Mesothelial cell of epicardium (in vitro differentiated cells): ENCODE results near the gene IGFBP3. TPM values are rescaled to one million over a fixed set of nuclear protein-coding genes. Genes with fewer than 3 reads are reported as not detected.

Experiments used
- DNase-seq, 2 experiments: peaks; one replicate each; pipeline ENCODE4 v3.0.0; 2021; ENCODE audit warnings: low spot score in 2 of 2; ENCODE audit not compliant: unreplicated experiment in 2 of 2
- H3K27ac Mint-ChIP-seq: 2 replicates; pipeline ENCODE4 v1.8.0; 2021; ENCODE audit warnings: mixed read lengths
- H3K27me3 Mint-ChIP-seq: 2 replicates; pipeline ENCODE4 v1.8.0; 2021; ENCODE audit warnings: low read depth, mixed read lengths
- H3K36me3 Mint-ChIP-seq: 2 replicates; pipeline ENCODE4 v1.8.0; 2021; ENCODE audit warnings: mixed read lengths
- H3K4me1 Mint-ChIP-seq: 2 replicates; pipeline ENCODE4 v1.8.0; 2021; ENCODE audit warnings: mixed read lengths
- H3K4me3 Mint-ChIP-seq: 2 replicates; pipeline ENCODE4 v1.8.0; 2021; ENCODE audit warnings: mild to moderate bottlenecking, moderate library complexity, mixed read lengths
- H3K9me3 Mint-ChIP-seq: 2 replicates; pipeline ENCODE4 v1.8.0; 2021; ENCODE audit warnings: mixed read lengths
- CTCF ChIP-seq: fragments of 200-600 bp; sonication (generic); IDR thresholded peaks from one replicate; pipeline ENCODE4 v1.5.0; 2021; ENCODE audit warnings: antibody characterized with exemption; ENCODE audit not compliant: unreplicated experiment
- total RNA-seq: library from RNA; stranded (reverse); gene quantifications from 3 replicates; pipeline ENCODE4 v1.2.1, GENCODE V29; 2021

The IGFBP3 gene
- total RNA-seq, 1 donor from 2014 or later, result 1,171 TPM

GRCh38 chr7:45930967-45931366 lies 9.9 kb upstream of the IGFBP3 start:
- Mint-ChIP-seq H3K27ac (no peak overlapping the region), H3K4me1 (peaks cover 5% of the 10 kb centered on the region), H3K27me3 (no peaks in the 10 kb centered on the region), H3K9me3 (peaks cover 36% of the 10 kb centered on the region), H3K4me3 (no peak overlapping the region), H3K36me3 (peaks cover 19% of the 10 kb centered on the region)
- DNase-seq, result no peak
- TF ChIP-seq CTCF, result no peak

- peaks cover 19% of the 10 kb centered on the region for H3K36me3 Mint-ChIP-seq
- TF ChIP-seq CTCF, result no peak
- peaks cover 16% of the 10 kb centered on the region for H3K4me1 Mint-ChIP-seq
- no peaks in the 10 kb centered on the region for H3K27me3 Mint-ChIP-seq
- H3K27ac Mint-ChIP-seq, result no peak overlapping the region
- no peak for DNase-seq
- H3K9me3 Mint-ChIP-seq, result peaks cover 30% of the 10 kb centered on the region
- no peak overlapping the region for H3K4me3 Mint-ChIP-seq
These were observed 6.6 kb upstream of the IGFBP3 start for GRCh38 chr7:45927721-45928120.

- Mint-ChIP-seq H3K27me3 (no peaks in the 10 kb centered on the region), H3K4me1 (peaks cover 32% of the 10 kb centered on the region)
These were observed 3.2 kb upstream of the IGFBP3 start for GRCh38 chr7:45924283-45924682.

GRCh38 chr7:45923818-45924217 lies 2.7 kb upstream of the IGFBP3 start:
- no peak overlapping the region for H3K27ac Mint-ChIP-seq
- H3K9me3 Mint-ChIP-seq, result peaks cover 19% of the 10 kb centered on the region
- H3K36me3 Mint-ChIP-seq, result peaks cover 12% of the 10 kb centered on the region
- no peak for TF ChIP-seq CTCF
- H3K4me3 Mint-ChIP-seq, result no peak overlapping the region
- H3K27me3 Mint-ChIP-seq, result no peaks in the 10 kb centered on the region
- H3K4me1 Mint-ChIP-seq, result peaks cover 35% of the 10 kb centered on the region
- no peak for DNase-seq

More at GRCh38 chr7:45924283-45924682, 3.2 kb upstream of the IGFBP3 start:
- Mint-ChIP-seq H3K9me3 (peaks cover 24% of the 10 kb centered on the region), H3K36me3 (peaks cover 15% of the 10 kb centered on the region), H3K4me3 (no peak overlapping the region), H3K27ac (no peak overlapping the region)
- no peak for DNase-seq
- no peak for TF ChIP-seq CTCF

- TF ChIP-seq CTCF, result peak; percentile 87
- H3K27ac Mint-ChIP-seq, result peak overlapping the region; percentile 91
- H3K9me3 Mint-ChIP-seq, result peaks cover 14% of the 10 kb centered on the region
- H3K27me3 Mint-ChIP-seq, result no peaks in the 10 kb centered on the region
- H3K4me1 Mint-ChIP-seq, result peaks cover 40% of the 10 kb centered on the region
- peak; percentile 73 to 90 for DNase-seq
- peaks cover 8% of the 10 kb centered on the region for H3K36me3 Mint-ChIP-seq
- H3K4me3 Mint-ChIP-seq, result peak overlapping the region; percentile 72
These were observed 2.2 kb upstream of the IGFBP3 start for GRCh38 chr7:45923290-45923689.

GRCh38 chr7:45922810-45923209 lies 1.7 kb upstream of the IGFBP3 start:
- peaks cover 44% of the 10 kb centered on the region for H3K4me1 Mint-ChIP-seq
- H3K27ac Mint-ChIP-seq, result peak overlapping the region; percentile 91
- H3K9me3 Mint-ChIP-seq, result peaks cover 11% of the 10 kb centered on the region
- DNase-seq, result no peak
- peak overlapping the region; percentile 72 for H3K4me3 Mint-ChIP-seq
- no peaks in the 10 kb centered on the region for H3K27me3 Mint-ChIP-seq
- no peak for TF ChIP-seq CTCF
- peaks cover 6% of the 10 kb centered on the region for H3K36me3 Mint-ChIP-seq
